GM12878 (cell line): ENCODE results near the gene ALDH1A2. TPM values are rescaled to one million over a fixed set of nuclear protein-coding genes. Genes with fewer than 3 reads are reported as not detected.

Experiments used
- ATAC-seq: fragments of 200-7000 bp; cut with Tn5 transposase; 3 replicates; pipeline ENCODE4 v1.9.1; 2020; ENCODE audit warnings: mild to moderate bottlenecking, moderate library complexity
- BruUV-seq: library from RNA; stranded (reverse); fragments of 400-500 nt; replicated peaks from 2 replicates; lab custom pipeline; 2021; lab: Mats Ljungman, UMichigan
- CTCF ChIA-PET: fragments of 300-600 bp; sonication (Branson Sonifier 250); formaldehyde crosslinking; extraction: SDS; loops from one replicate; lab custom pipeline; 2021; ENCODE audit warnings: inconsistent platforms; lab: Yijun Ruan, JAX
- POLR2A ChIA-PET: fragments of 350-600 bp; formaldehyde crosslinking; extraction: SDS; loops from one replicate; lab custom pipeline; 2021; ENCODE audit warnings: inconsistent platforms; lab: Charles Lee
- RAD21 ChIA-PET: fragments of 300-600 bp; sonication (Branson Sonifier 250); formaldehyde crosslinking; loops from one replicate; lab custom pipeline; 2023; ENCODE audit warnings: antibody characterized with exemption; ENCODE audit not compliant: unreplicated experiment; lab: Charles Lee
- SMC1A ChIA-PET: fragments of 300-600 bp; sonication (Branson Sonifier 250); formaldehyde crosslinking; loops from one replicate; lab custom pipeline; 2023; ENCODE audit not compliant: unreplicated experiment, uncharacterized antibody; lab: Charles Lee
- DNase-seq: peaks from one replicate; pipeline ENCODE4 v3.0.0-alpha.2; 2011; ENCODE audit warnings: low read depth, low spot score
- FAIRE-seq: peaks from 3 replicates; lab custom pipeline; 2011; peaks lifted over from hg19 to GRCh38; lab: Jason Lieb, UNC
- H2AFZ ChIP-seq: 2 replicates; pipeline ENCODE4 v1.6.0; 2011; ENCODE audit warnings: low read depth, low read length, control low read depth; ENCODE audit not compliant: control insufficient read depth
- H3K27ac ChIP-seq: 2 replicates; pipeline ENCODE4 v1.5.1; 2011; ENCODE audit warnings: control low read depth; ENCODE audit not compliant: control insufficient read depth, insufficient read depth
- H3K27me3 ChIP-seq, 2 experiments: replicated peaks in 1 of 2; 2 replicates each; pipeline versions ENCODE4 v1.6.0 to v1.6.1; 2011; ENCODE audit warnings: low read length in 1 of 2; ENCODE audit not compliant: control insufficient read depth in 2 of 2, insufficient read depth in 2 of 2
- H3K36me3 ChIP-seq, 2 experiments: 2 replicates each; pipeline ENCODE4 v1.5.1; 2011; ENCODE audit warnings: low read length in 1 of 2; ENCODE audit not compliant: control insufficient read depth in 2 of 2, insufficient read depth in 2 of 2
- H3K4me1 ChIP-seq: 2 replicates; pipeline ENCODE4 v1.6.1; 2011; ENCODE audit warnings: mild to moderate bottlenecking, low read length, moderate library complexity, mixed read lengths; ENCODE audit not compliant: control insufficient read depth, insufficient read depth
- H3K4me2 ChIP-seq: 2 replicates; pipeline ENCODE4 v1.6.0; 2011; ENCODE audit warnings: control low read depth; ENCODE audit not compliant: control insufficient read depth, insufficient read depth
- H3K4me3 ChIP-seq: fragments of 200-600 bp; sonication (generic); 2 replicates; pipeline ENCODE4 v1.5.1; 2016
- H3K79me2 ChIP-seq: 2 replicates; pipeline ENCODE4 v1.6.0; 2011; ENCODE audit warnings: low read length; ENCODE audit not compliant: control insufficient read depth, insufficient read depth
- H3K9ac ChIP-seq: 2 replicates; pipeline ENCODE4 v1.8.0; 2011; ENCODE audit warnings: low read length, control low read depth, mixed read lengths; ENCODE audit not compliant: control insufficient read depth, insufficient read depth
- H3K9me3 ChIP-seq: replicated peaks from 3 replicates; pipeline ENCODE4 v1.5.1; 2011; ENCODE audit warnings: mild to moderate bottlenecking, low read length; ENCODE audit not compliant: control insufficient read depth, insufficient read depth
- H4K20me1 ChIP-seq: 2 replicates; pipeline ENCODE4 v1.6.0; 2011; ENCODE audit not compliant: control insufficient read depth, insufficient read depth
- CREM ChIP-seq: IDR thresholded peaks from 2 replicates; pipeline ENCODE4 v1.6.1; 2014; ENCODE audit warnings: antibody characterized with exemption, low read depth
- CUX1 ChIP-seq: IDR thresholded peaks from 2 replicates; pipeline ENCODE4 v1.6.1; 2012; ENCODE audit warnings: improper control_type of control experiment, low read depth, low read length; ENCODE audit not compliant: insufficient replicate concordance
- MTA2 ChIP-seq: fragments of 450-650 bp; IDR thresholded peaks from 2 replicates; pipeline ENCODE4 v1.6.1; 2016; ENCODE audit warnings: low read depth, mild to moderate bottlenecking, moderate library complexity
- SIN3A ChIP-seq: IDR thresholded peaks from 2 replicates; pipeline ENCODE4 v1.6.1; 2012; ENCODE audit warnings: low read depth, low read length, improper control_type of control experiment
- WGBS: methylation state at CpG from one replicate; pipeline ENCODE4 v1.1.6; 2016; ENCODE audit warnings: low lambda C conversion rate; ENCODE audit not compliant: insufficient replicate concordance, insufficient coverage; ENCODE audit errors: missing lambda C conversion rate; 5-methylcytosine and 5-hydroxymethylcytosine counted together
- in situ Hi-C: fragments of 300-500 bp; cut with MboI; formaldehyde crosslinking; loops from 9 replicates; pipeline ENCODE4 v1.14.3; 2018; ENCODE audit warnings: mixed read lengths
- intact Hi-C: fragments of 100-400 bp; cut with micrococcal nuclease; formaldehyde crosslinking; loops from one replicate; pipeline ENCODE4 v1.14.2; 2022; ENCODE audit not compliant: unreplicated experiment
- polyA plus RNA-seq, 11 experiments: library from polyadenylated mRNA; depleted of rRNA in 4 of 11; unstranded in 6 of 11; stranded (reverse) in 5 of 11; fragments of >200 nt; fragmentation: Nextera tagmentation in 4 of 11; fragmentation: Illumina TruSeq in 1 of 11; extraction: Ambion mirVana in 4 of 11; extraction: Trizol in 1 of 11; gene quantifications; 1 replicate in 1 of 11; 2 replicates in 10 of 11; pipeline versions ENCODE4 v1.2.1 to v1.2.3, GENCODE V29; 2011 to 2016; ENCODE audit warnings: inconsistent platforms in 2 of 11, missing spikeins in 2 of 11, low read depth in 1 of 11
- total RNA-seq, 4 experiments: library from RNA; depleted of rRNA in 3 of 4; stranded (reverse); fragments of >200 nt in 3 of 4; fragmentation: Illumina TruSeq in 1 of 4; extraction: Trizol in 1 of 4; gene quantifications; 2 replicates each; pipeline versions ENCODE4 v1.2.1 to v1.2.3, GENCODE V29; 2013 to 2021
- TF ChIP-seq, protein P1 (sequence below): fragments of 150-350 bp; IDR thresholded peaks from 2 replicates; pipeline ENCODE4 v1.6.1; 2016; ENCODE audit warnings: low read depth, low read length

The ALDH1A2 gene
- total and polyA plus RNA-seq, 10 of the 15 experiments (the other 5 are each of a cell fraction or from before 2014, with no cell fraction given), result 0.06 to 0.92 (median 0.18) TPM; not detected in 5

- RAD21 ChIA-PET, result no interaction called here
- DNase-seq (no peak), ATAC-seq (no peak), FAIRE-seq (no peak)
- no peak overlapping the region for H3K9ac ChIP-seq
- H3K4me3 ChIP-seq, result no peak overlapping the region
- no peaks in the 10 kb centered on the region for H3K4me1 ChIP-seq
- in situ Hi-C loops, result no loop called here
- no peak overlapping the region for H2AFZ ChIP-seq
- no peak overlapping the region for H3K4me2 ChIP-seq
- SMC1A ChIA-PET, result no interaction called here
- no peaks in the 10 kb centered on the region for H4K20me1 ChIP-seq
- no peaks in the 10 kb centered on the region for H3K79me2 ChIP-seq
- no peaks in the 10 kb centered on the region for H3K9me3 ChIP-seq
- H3K27me3 ChIP-seq, result no peaks in the 10 kb centered on the region
- CTCF ChIA-PET, result no interaction called here
- intact Hi-C loops, result no loop called here
- H3K27ac ChIP-seq, result no peak overlapping the region
- TF ChIP-seq MTA2, result no peak
- TF ChIP-seq CREM, result no peak
- TF ChIP-seq, protein P1, sequence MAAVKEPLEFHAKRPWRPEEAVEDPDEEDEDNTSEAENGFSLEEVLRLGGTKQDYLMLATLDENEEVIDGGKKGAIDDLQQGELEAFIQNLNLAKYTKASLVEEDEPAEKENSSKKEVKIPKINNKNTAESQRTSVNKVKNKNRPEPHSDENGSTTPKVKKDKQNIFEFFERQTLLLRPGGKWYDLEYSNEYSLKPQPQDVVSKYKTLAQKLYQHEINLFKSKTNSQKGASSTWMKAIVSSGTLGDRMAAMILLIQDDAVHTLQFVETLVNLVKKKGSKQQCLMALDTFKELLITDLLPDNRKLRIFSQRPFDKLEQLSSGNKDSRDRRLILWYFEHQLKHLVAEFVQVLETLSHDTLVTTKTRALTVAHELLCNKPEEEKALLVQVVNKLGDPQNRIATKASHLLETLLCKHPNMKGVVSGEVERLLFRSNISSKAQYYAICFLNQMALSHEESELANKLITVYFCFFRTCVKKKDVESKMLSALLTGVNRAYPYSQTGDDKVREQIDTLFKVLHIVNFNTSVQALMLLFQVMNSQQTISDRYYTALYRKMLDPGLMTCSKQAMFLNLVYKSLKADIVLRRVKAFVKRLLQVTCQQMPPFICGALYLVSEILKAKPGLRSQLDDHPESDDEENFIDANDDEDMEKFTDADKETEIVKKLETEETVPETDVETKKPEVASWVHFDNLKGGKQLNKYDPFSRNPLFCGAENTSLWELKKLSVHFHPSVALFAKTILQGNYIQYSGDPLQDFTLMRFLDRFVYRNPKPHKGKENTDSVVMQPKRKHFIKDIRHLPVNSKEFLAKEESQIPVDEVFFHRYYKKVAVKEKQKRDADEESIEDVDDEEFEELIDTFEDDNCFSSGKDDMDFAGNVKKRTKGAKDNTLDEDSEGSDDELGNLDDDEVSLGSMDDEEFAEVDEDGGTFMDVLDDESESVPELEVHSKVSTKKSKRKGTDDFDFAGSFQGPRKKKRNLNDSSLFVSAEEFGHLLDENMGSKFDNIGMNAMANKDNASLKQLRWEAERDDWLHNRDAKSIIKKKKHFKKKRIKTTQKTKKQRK, result no peak
- WGBS, result 47% methylated on average over 6 of the region's 6 CpGs
- BruUV-seq, result no TSS peak
- POLR2A ChIA-PET, result no interaction called here
- no peaks in the 10 kb centered on the region for H3K36me3 ChIP-seq
These were observed 31.1 kb upstream of the ALDH1A2 start for GRCh38 chr15:58096529-58097084.

DNA sequence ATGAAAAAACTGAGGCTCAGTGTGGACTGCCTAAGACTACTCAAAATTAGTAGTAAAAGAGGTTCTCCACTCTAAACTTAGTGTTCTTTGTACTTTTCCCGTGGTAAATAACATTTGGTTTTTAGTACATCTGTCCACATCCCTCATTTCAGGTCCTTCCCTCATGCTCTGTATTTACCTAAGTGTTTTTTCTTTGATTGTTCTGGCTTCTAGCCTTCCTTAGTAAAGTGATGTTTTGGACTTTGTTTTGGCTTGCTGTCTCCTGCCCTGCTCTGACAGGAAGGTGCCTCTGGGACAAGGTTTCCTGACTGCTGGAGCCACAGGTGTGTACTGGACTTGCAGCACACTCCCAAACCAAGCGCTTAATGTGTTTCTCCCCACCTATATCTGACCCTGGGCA is 29.9 kb upstream of the ALDH1A2 start:
- no peaks in the 10 kb centered on the region for H3K79me2 ChIP-seq
- in situ Hi-C loops (no loop called here), intact Hi-C loops (no loop called here)
- POLR2A ChIA-PET, result no interaction called here
- H3K27ac ChIP-seq, result no peak overlapping the region
- FAIRE-seq (no peak), DNase-seq (no peak), ATAC-seq (no peak)
- no peak overlapping the region for H3K9ac ChIP-seq
- H3K4me2 ChIP-seq, result no peak overlapping the region
- no peaks in the 10 kb centered on the region for H3K36me3 ChIP-seq
- 31% methylated on average over 2 of the region's 2 CpGs for WGBS
- H4K20me1 ChIP-seq, result no peaks in the 10 kb centered on the region
- CTCF ChIA-PET, result no interaction called here
- RAD21 ChIA-PET, result no interaction called here
- no peaks in the 10 kb centered on the region for H3K4me1 ChIP-seq
- H3K4me3 ChIP-seq, result no peak overlapping the region
- no peaks in the 10 kb centered on the region for H3K27me3 ChIP-seq
- H3K9me3 ChIP-seq, result no peaks in the 10 kb centered on the region
- H2AFZ ChIP-seq, result no peak overlapping the region
- SMC1A ChIA-PET, result no interaction called here
- no TSS peak for BruUV-seq
- TF ChIP-seq SIN3A (no peak), CUX1 (no peak)
